Measurements from ENCODE around the gene WLS. TPM values are rescaled to one million over a fixed set of nuclear protein-coding genes. Genes with fewer than 3 reads are reported as not detected.
A peak's percentile ranks its signal among the peaks of the same experiment; 100 is the strongest.

Gene WLS
- total RNA-seq, 1 donor from 2014 or later, result 55.0 TPM

GRCh38 chr1:68132426-68133130 lies 99.7 kb downstream of the WLS start:
- TF ChIP-seq CTCF (IDR thresholded peaks at IDR 0.05; ENCODE audit: insufficient read depth, low read length, poor library complexity, severe bottlenecking), result no peak
- Histone ChIP-seq H3K27me3 (ENCODE audit: control insufficient read depth, insufficient read depth, low read length) (no peaks in the 10 kb centered on the region), H3K36me3 (ENCODE audit: control insufficient read depth, insufficient read depth, low read length) (peaks cover 3% of the 10 kb centered on the region), H3K4me3 (ENCODE audit: low read depth, low read length) (no peak overlapping the region)
- no peak for DNase-seq (ENCODE audit: low read depth)

DNA sequence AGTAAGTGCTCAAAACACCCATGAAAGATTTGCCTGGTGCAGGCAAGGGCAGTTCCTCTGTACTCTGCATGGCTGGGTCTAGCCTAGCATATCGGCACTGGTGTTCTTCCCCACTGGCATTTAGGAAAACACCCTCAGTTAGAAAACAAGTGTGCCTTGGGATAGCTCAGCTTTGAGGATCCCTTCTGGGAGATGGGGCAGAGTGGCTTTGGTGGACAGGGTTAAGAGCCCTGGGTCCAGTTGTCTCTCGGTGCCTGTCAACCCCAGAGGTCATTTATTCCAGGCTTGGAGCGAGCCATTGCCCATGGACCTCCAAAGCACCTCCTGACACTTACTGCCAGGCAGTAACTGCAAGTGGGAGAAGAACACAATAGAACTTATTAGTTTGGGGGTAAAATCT lies 101.1 kb downstream of the WLS start:
- H3K27me3 ChIP-seq (ENCODE audit: control insufficient read depth, insufficient read depth, low read length), result no peaks in the 10 kb centered on the region
- no peak overlapping the region for H3K4me3 ChIP-seq (ENCODE audit: low read depth, low read length)
- H3K36me3 ChIP-seq (ENCODE audit: control insufficient read depth, insufficient read depth, low read length), result peaks cover 3% of the 10 kb centered on the region
- no peak for TF ChIP-seq CTCF (IDR thresholded peaks at IDR 0.05; ENCODE audit: insufficient read depth, low read length, poor library complexity, severe bottlenecking)
- DNase-seq (ENCODE audit: low read depth), result no peak

- H3K4me3 ChIP-seq (ENCODE audit: low read depth, low read length), result no peak overlapping the region
- TF ChIP-seq CTCF (IDR thresholded peaks at IDR 0.05; ENCODE audit: insufficient read depth, low read length, poor library complexity, severe bottlenecking), result no peak
- no peaks in the 10 kb centered on the region for H3K27me3 ChIP-seq (ENCODE audit: control insufficient read depth, insufficient read depth, low read length)
- DNase-seq (ENCODE audit: low read depth), result no peak
- peaks cover 3% of the 10 kb centered on the region for H3K36me3 ChIP-seq (ENCODE audit: control insufficient read depth, insufficient read depth, low read length)
Observed at GRCh38 chr1:68129536-68130250, 102.6 kb downstream of the WLS start.

DNA sequence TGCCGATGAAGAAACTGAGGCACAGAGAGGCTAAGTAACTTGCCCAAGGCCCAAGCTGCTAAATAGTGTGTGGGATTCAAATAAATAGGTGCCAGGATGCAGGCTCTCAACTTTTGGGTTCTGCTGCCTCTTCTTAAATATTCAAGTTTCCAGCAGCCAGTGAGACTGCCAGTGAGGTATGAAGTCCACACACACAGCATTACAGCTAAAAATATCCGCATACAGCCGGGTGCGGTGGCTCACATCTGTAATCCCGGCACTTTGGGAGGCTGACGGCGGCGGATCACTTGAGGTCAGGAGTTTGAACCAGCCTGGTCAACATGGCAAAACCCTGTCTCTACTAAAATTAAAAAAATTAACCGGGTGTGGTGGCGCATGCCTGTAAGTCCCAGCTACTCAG lies 103.5 kb downstream of the WLS start:
- H3K4me3 ChIP-seq (ENCODE audit: low read depth, low read length), result no peak overlapping the region
- H3K36me3 ChIP-seq (ENCODE audit: control insufficient read depth, insufficient read depth, low read length), result peaks cover 3% of the 10 kb centered on the region
- no peaks in the 10 kb centered on the region for H3K27me3 ChIP-seq (ENCODE audit: control insufficient read depth, insufficient read depth, low read length)
- no peak for TF ChIP-seq CTCF (IDR thresholded peaks at IDR 0.05; ENCODE audit: insufficient read depth, low read length, poor library complexity, severe bottlenecking)
- no peak for DNase-seq (ENCODE audit: low read depth)

DNA sequence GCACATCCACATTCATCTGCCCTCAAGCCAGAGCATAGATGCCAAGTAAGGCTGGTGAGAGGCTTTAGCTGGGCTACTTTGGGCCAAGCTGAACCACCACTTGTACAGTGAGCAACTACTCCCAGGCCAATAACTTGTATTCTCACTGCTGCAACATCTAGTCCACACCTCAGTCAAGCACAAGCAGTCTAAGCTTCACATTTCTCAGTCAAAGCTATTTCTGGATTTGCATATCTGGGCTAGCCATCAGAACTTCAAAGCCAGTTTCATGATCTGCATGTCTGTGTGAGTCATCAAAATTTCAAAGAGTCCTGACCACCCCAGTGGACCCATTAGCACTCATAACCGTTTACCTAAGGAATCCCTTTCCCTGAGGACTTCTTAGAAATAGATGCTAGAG lies 104.2 kb downstream of the WLS start:
- no peak overlapping the region for H3K4me3 ChIP-seq (ENCODE audit: low read depth, low read length)
- TF ChIP-seq CTCF (IDR thresholded peaks at IDR 0.05; ENCODE audit: insufficient read depth, low read length, poor library complexity, severe bottlenecking), result no peak
- peak; percentile 52 for DNase-seq (ENCODE audit: low read depth)
- no peaks in the 10 kb centered on the region for H3K27me3 ChIP-seq (ENCODE audit: control insufficient read depth, insufficient read depth, low read length)
- H3K36me3 ChIP-seq (ENCODE audit: control insufficient read depth, insufficient read depth, low read length), result peaks cover 3% of the 10 kb centered on the region
